GM08714 (cell line): ENCODE results near the gene RABL2A.
A peak's percentile ranks its signal among the peaks of the same experiment; 100 is the strongest.
"Not testable (repeated sequence)": the region's sequence is repeated elsewhere in the genome, so short reads cannot be mapped to it uniquely, and the experiment has no call there.

Experiments
- H3K4me3 ChIP-seq: fragments of 200-500 bp; sonication (Bioruptor generic); 2 replicates; pipeline ENCODE4 v1.5.1; 2014; ENCODE audit warnings: mild to moderate bottlenecking, low read length, inconsistent platforms
- ZNF274 ChIP-seq: IDR thresholded peaks from 2 replicates; pipeline ENCODE4 v1.6.1; 2012; ENCODE audit warnings: mild to moderate bottlenecking, low read depth, low read length

The RABL2A gene

DNA sequence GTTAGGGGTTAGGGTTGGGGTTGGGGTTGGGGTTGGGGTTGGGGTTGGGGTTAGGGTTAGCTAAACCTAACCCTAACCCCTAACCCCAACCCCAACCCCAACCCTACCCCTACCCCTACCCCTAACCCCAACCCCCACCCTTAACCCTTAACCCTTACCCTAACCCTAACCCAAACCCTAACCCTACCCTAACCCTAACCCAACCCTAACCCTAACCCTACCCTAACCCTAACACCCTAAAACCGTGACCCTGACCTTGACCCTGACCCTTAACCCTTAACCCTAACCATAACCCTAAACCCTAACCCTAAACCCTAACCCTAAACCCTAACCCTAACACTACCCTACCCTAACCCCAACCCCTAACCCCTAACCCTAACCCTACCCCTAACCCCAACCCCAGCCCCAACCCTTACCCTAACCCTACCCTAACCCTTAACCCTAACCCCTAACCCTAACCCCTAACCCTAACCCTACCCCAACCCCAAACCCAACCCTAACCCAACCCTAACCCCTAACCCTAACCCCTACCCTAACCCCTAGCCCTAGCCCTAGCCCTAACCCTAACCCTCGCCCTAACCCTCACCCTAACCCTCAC is 24.1 kb upstream of the RABL2A start:
- TF ChIP-seq ZNF274, result no peak

GRCh38 chr2:113603467-113604084 is 23.5 kb upstream of the RABL2A start:
- H3K4me3 ChIP-seq, result peak overlapping the region; percentile 77; the same call in 1 of the 2 replicates

More for the DNA sequence above, 24.1 kb upstream of the RABL2A start:
- peak overlapping the region; percentile 63; the same call in 1 of the 2 replicates for H3K4me3 ChIP-seq

- peak overlapping the region; percentile 77; the same call in 1 of the 2 replicates for H3K4me3 ChIP-seq
Measured at GRCh38 chr2:113604085-113604477, 23.0 kb upstream of the RABL2A start.

DNA sequence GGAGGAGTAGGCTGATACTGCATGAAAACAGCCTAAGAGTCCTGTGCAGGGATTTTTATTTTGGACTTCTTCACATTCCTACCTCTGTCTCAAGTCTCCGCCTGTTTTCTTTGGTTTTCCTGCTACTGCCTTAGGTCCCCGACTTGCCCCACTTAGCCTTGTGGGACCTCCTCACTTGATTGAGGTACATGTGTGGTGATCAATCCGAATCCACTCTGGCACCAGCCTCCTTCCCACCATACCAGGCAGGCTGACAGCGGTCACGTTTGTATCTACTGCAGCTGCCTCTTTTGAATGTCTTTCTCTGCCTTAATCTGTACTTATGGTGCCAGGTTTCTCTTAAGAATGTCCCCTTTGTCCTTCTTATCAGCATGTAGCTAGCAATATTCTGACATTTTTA is 22.4 kb upstream of the RABL2A start:
- not testable (repeated sequence) for H3K4me3 ChIP-seq

GRCh38 chr2:113606036-113606435 is 21.0 kb upstream of the RABL2A start:
- H3K4me3 ChIP-seq, result not testable (repeated sequence)

- H3K4me3 ChIP-seq, result not testable (repeated sequence)
Measured at GRCh38 chr2:113609822-113610221, 17.2 kb upstream of the RABL2A start.

DNA sequence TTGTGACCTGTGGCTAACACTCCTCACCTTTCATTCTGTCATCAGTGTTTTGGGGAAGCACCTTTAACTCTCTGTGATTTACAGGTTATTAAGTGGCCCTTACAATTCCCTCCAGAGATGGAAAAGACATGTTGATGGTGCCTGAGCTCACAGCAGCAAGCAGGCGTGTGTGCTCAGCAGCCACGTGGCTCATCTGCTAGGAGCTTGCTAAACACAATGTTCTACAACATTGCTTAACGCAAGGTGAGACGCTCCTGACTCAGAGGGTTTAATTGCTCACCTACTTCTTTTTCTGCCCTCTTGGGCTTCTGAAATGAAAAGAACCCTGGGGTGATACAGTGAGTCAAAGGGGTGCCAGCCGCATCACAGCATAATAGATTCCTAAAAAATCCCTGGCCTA is 6.1 kb upstream of the RABL2A start:
- not testable (repeated sequence) for H3K4me3 ChIP-seq

DNA sequence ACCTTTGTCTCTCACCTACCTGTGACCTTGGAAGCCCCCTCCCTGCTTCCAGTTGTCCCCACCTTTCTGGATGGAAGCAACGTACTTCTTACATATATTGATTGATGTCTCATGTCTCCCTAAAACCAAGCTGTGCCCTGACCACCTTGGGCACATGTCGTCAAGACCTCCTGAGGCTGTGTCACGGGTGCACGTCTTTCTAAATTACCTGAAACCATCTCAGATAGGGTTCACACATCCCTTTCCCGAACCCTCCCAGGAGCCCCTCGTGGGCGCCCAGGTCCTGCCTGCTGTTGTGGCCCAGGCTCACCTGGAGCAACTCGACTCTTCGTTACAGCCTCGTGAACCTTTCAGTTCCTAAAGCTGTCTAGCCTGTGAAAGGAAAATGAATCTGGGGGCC is 1.2 kb upstream of the RABL2A start:
- peak overlapping the region; percentile 10; the same call in 1 of the 2 replicates for H3K4me3 ChIP-seq

DNA sequence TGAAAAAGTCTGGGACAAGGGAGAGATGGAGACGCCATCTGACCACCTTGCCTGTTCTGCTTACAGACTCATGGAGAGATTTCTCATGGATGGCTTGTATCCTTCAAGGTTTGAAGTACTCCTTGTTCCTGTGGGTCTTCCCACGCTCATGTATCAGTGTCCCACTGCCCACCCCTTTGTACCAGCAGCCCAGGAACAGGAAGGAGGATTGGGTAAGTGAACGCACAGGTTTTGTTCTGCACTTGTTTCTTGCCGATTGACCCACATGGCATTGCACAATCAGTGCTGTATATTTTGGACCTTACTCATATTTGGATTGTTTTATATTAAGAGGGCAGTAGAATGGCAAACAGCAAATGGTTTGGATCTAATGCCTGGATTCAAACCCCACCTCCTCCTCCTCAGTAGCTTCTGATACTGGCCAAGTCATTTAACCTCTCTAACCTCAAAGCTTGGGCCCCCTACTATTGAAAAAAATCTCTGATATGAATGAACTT is 5.8 kb downstream of the RABL2A start:
- not testable (repeated sequence) for H3K4me3 ChIP-seq

DNA sequence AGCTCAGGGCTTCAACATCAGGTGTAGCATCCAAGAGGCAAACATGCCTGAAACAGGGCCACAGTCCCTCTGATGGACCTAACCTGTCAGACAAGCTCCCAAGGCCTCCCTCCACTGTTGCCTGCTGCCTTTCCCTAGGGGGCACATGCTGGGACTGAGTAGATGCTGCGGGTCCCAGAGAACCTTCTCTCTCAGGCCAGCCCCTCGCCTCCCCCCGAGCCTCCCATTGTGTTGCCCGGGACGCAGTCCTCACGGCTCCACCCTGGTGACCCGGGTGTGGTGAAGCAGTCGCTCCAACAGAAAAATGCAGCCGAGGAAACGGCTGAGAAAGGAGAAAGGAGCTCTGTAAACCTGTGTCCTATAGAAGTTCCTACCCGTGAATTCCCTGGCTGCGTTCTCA is 8.3 kb downstream of the RABL2A start:
- not testable (repeated sequence) for H3K4me3 ChIP-seq

GRCh38 chr2:113636226-113636625 is 9.2 kb downstream of the RABL2A start:
- H3K4me3 ChIP-seq, result not testable (repeated sequence)

DNA sequence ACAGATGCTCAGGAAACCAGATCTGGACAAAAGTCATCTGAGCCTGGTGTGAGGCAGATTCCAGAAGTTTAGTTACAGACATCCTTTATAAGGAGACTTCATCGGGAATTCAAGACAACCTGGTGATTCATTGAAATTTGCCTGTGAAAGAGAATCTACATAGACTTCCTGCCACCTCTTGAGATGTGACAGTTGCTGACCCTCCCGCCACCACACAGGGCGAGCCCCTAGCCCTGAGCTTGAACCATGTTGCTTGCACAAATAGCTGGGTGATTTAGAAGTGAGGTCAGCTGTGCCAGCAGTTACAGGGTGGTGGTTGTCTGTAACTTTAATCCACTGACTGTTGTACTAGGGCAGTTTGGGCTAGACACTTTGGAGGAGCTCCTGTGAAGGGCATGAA is 11.0 kb downstream of the RABL2A start:
- H3K4me3 ChIP-seq, result not testable (repeated sequence)

- H3K4me3 ChIP-seq, result not testable (repeated sequence)
Measured at GRCh38 chr2:113646217-113646616, 19.2 kb downstream of the RABL2A start.

- H3K4me3 ChIP-seq, result not testable (repeated sequence)
Measured at GRCh38 chr2:113650834-113651815, 24.1 kb downstream of the RABL2A start.

- not testable (repeated sequence) for H3K4me3 ChIP-seq
Measured at GRCh38 chr2:113652599-113652998, 25.5 kb downstream of the RABL2A start.

- peak overlapping the region; percentile 45; the same call in 1 of the 2 replicates for H3K4me3 ChIP-seq
Measured at GRCh38 chr2:113656031-113656624, 29.1 kb downstream of the RABL2A start.

DNA sequence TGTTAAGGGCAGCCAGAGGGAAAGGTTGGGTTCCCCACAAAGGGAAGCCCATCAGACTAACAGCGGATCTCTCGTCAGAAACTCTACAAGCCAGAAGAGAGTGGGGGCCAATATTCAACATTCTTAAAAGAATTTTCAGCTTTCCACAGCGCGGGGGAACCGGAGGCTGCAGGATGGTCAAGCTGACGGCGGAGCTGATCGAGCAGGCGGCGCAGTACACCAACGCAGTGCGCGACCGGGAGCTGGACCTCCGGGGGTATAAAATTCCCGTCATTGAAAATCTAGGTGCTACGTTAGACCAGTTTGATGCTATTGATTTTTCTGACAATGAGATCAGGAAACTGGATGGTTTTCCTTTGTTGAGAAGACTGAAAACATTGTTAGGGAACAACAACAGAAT is 30.7 kb downstream of the RABL2A start:
- H3K4me3 ChIP-seq, result not testable (repeated sequence)

DNA sequence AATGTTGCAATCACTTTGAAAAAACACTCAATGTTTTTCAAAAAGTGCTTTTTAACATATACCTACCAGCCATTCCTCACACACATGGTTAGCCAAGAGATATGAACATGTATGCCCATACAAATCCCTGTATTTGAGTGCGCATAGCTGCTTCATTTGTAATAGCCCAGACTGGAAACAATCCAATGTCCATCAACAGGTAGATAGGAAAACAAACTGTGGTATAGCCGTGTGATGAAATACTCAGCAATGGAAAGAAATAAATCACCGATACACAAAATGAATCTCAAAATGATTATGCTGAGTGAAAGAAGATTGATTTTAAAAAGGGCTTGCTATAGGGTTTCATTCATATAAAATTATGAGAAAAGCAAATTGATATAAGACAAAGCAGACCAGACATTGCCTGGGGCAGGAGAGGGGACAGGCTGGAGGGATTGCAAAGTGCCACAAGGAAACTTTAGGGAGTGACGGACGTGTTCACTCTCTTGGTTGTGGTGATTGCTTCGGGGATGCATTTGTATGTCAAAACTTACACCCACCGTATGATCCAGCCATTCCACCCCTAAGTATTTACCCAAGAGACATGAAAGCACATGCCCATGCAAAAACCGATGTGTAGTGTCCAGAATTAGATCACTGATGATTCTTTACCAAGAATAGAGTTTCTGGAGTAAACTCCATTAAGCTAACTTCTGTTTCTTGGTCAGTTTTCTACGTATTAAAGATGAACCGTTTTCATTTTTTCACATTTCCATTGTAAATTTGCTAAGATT is 36.4 kb downstream of the RABL2A start:
- H3K4me3 ChIP-seq, result not testable (repeated sequence)

DNA sequence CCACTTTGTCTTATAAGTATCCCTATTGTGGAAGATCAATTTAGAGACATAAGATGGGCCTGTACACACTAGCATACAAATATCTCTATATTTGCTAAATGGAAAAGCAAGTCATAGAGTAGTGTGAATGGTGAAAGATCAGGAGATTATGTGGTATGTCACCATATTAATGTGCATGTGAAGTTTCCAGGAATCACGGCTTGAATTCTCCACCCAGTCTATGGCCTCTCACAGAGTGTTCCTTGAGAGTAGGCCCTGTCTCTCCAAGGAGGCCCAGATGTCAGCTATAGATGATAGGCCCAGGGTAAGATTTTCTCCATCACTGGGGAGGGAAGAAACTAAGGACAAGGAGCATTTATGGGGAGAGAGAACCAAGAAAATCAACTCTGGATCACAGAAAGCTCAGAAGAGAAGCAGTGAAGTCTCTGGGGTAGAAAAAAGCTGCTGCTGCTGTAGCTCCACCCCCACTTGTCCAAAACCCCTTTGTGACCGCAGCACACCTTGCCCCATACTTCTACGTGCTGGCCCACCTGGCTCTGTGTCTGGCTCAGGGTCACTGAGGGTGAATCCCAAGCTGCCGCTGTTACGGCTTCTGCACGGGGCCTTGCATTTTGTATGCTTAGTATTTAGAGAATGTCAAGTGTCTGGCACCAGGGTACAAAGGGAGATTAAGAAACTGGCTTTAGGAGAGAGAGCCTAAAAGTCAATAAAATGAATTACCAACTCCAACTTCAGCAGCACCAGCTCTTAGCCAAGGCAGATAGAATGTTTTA is 37.9 kb downstream of the RABL2A start:
- H3K4me3 ChIP-seq, result not testable (repeated sequence)
